GM10266 (cell line): ENCODE measurements around the gene MYT1.

ENCODE experiments used
- DNase-seq: peaks from one replicate; pipeline ENCODE4 v3.0.0; 2012; ENCODE audit errors: extremely low spot score
- TF ChIP-seq, protein P1 (sequence below): IDR thresholded peaks from 2 replicates; pipeline ENCODE4 v1.5.1; 2012; ENCODE audit warnings: mild to moderate bottlenecking, low read depth; ENCODE audit not compliant: control insufficient read depth, insufficient read depth; ENCODE audit errors: missing control alignments

MYT1 gene

GRCh38 chr20:64226686-64227580 lies 62.7 kb downstream of the MYT1 start:
- TF ChIP-seq, protein P1, sequence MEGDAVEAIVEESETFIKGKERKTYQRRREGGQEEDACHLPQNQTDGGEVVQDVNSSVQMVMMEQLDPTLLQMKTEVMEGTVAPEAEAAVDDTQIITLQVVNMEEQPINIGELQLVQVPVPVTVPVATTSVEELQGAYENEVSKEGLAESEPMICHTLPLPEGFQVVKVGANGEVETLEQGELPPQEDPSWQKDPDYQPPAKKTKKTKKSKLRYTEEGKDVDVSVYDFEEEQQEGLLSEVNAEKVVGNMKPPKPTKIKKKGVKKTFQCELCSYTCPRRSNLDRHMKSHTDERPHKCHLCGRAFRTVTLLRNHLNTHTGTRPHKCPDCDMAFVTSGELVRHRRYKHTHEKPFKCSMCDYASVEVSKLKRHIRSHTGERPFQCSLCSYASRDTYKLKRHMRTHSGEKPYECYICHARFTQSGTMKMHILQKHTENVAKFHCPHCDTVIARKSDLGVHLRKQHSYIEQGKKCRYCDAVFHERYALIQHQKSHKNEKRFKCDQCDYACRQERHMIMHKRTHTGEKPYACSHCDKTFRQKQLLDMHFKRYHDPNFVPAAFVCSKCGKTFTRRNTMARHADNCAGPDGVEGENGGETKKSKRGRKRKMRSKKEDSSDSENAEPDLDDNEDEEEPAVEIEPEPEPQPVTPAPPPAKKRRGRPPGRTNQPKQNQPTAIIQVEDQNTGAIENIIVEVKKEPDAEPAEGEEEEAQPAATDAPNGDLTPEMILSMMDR = no peak
- no peak for DNase-seq

- DNase-seq = no peak
- TF ChIP-seq, protein P1 = no peak
Observed at GRCh38 chr20:64228086-64228653, 63.9 kb downstream of the MYT1 start.

DNA sequence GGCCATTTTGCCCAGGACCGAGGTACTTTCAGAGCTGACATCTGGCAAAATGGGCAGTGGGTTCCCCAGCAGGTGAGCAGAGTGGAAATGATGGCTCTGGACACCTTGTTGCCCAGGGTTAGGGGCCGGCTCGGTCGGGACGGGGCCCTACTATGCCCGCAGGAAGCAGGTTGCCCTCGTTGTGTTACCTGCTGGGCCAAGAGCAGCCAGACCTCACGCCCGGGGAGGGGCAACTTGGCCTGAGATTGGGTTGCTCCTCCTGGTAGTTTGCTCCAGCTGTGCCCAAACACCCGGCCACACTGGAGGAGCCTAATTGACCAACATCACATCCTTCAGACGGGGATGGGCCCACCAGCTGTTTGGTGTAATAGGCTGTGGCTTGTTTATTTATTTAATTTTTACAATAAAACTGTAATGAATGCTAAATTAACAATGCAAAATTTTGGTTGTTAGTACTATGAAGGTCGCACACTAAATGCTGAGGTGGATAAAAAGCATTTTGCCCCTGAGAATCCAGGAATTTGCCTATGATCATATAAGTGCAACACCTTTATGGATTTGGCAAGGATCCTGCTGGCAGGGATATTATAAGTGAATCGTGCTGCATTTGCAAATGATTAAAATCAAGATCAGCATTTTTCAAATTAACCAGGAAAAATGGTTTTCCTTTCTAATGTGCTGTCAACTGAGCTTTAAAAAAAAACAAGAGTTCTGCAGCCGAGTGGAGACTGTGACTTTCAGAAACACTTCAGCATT lies 64.7 kb downstream of the MYT1 start:
- DNase-seq = no peak
- TF ChIP-seq, protein P1 = no peak

- DNase-seq = no peak
- TF ChIP-seq, protein P1 = no peak
Observed at GRCh38 chr20:64229507-64230061, 65.3 kb downstream of the MYT1 start.

DNA sequence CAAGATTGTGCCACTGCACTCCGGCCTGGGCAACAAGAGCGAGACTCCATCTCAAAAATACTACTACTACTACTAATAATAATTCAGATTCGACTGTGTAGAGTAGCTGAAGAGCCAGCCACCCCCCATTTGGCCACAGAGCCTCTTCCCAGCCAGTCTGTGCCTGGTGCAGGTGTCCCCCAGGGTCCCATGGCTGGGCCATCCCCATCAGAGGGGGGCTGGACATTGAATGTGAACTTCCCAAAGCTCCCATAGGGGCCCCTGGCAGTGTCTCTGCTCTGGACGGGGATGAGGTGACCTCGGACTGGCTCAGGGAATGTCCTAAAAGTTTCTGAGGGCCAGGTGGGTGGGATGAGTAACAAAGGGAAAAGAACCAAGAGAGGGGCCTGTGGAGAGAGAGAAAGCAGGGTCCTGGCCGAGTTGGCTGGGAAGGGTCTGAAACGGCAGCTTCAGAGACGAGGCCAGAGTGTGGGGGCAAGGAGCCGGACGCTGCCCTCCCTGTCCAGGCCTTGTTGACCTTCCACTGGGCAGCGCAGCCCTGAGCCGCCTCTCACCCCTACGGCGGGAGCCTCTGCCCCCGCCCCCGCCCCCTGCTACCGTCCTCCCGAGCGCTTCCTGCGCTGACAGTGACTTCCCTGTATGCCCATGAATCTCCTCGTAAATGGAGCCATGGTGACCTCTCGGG lies 66.4 kb downstream of the MYT1 start:
- TF ChIP-seq, protein P1 = no peak
- DNase-seq = no peak

- no peak for DNase-seq
- TF ChIP-seq, protein P1 = no peak
Observed at GRCh38 chr20:64231621-64232550, 67.6 kb downstream of the MYT1 start.
